Thyroid gland (tissue), 4 donors: ENCODE measurements around the gene ATP6V0E2.

Source experiments
- CTCF ChIP-seq, 6 experiments: fragments of 200-600 bp in 3 of 6; fragments of 450-650 bp in 3 of 6; sonication (generic) in 3 of 6; IDR thresholded peaks; one replicate each; pipeline ENCODE4 v1.5.1; 2016 to 2019; ENCODE audit warnings: antibody characterized with exemption in 6 of 6, mild to moderate bottlenecking in 2 of 6, inconsistent platforms in 1 of 6, moderate library complexity in 1 of 6
- POLR2A ChIP-seq, 2 donors: fragments of 450-650 bp; IDR thresholded peaks; one replicate each; pipeline ENCODE4 v1.6.1; 2017; ENCODE audit warnings: antibody characterized with exemption in 2 of 2, mild to moderate bottlenecking in 2 of 2, moderate library complexity in 1 of 2

- no peak for TF ChIP-seq CTCF (IDR thresholded peaks at IDR 0.05)
- no peak for TF ChIP-seq POLR2A (IDR thresholded peaks at IDR 0.05)
Observed at GRCh38 chr7:149824301-149824741, 49.4 kb upstream of the ATP6V0E2 start.
